ENCODE data around the gene SYNGR1.

The SYNGR1 gene

GRCh38 chr22:39383841-39384625 is 34.2 kb downstream of the SYNGR1 start:
- Mint-ChIP-seq H3K4me3 (no peak overlapping the region), H3K36me3 (ENCODE audit: low read depth) (peaks cover 1% of the 10 kb centered on the region), H3K4me1 (ENCODE audit: low read depth) (peaks cover 15% of the 10 kb centered on the region), H3K27me3 (no peaks in the 10 kb centered on the region), H3K27ac (peak overlapping the region; percentile 55), H3K9me3 (no peaks in the 10 kb centered on the region)
- no peak for DNase-seq

- no peaks in the 10 kb centered on the region for H3K9me3 Mint-ChIP-seq
- H3K36me3 Mint-ChIP-seq (ENCODE audit: low read depth), result peaks cover 1% of the 10 kb centered on the region
- H3K4me1 Mint-ChIP-seq (ENCODE audit: low read depth), result peaks cover 18% of the 10 kb centered on the region
- H3K27me3 Mint-ChIP-seq, result no peaks in the 10 kb centered on the region
- no peak overlapping the region for H3K4me3 Mint-ChIP-seq
- peak overlapping the region; percentile 55 for H3K27ac Mint-ChIP-seq
- no peak for DNase-seq
Observed at GRCh38 chr22:39384750-39385480, 35.1 kb downstream of the SYNGR1 start.

- DNase-seq, result peak; percentile 83
- Mint-ChIP-seq H3K4me3 (peak overlapping the region; percentile 80), H3K4me1 (ENCODE audit: low read depth) (peaks cover 18% of the 10 kb centered on the region), H3K27me3 (no peaks in the 10 kb centered on the region), H3K27ac (peak overlapping the region; percentile 91), H3K9me3 (no peaks in the 10 kb centered on the region), H3K36me3 (ENCODE audit: low read depth) (peaks cover 1% of the 10 kb centered on the region)
Observed at GRCh38 chr22:39388261-39389011, 38.6 kb downstream of the SYNGR1 start.

GRCh38 chr22:39389420-39389819 is 39.6 kb downstream of the SYNGR1 start:
- no peaks in the 10 kb centered on the region for H3K9me3 Mint-ChIP-seq
- no peak for DNase-seq
- no peaks in the 10 kb centered on the region for H3K27me3 Mint-ChIP-seq
- H3K4me3 Mint-ChIP-seq, result peak overlapping the region; percentile 80
- H3K4me1 Mint-ChIP-seq (ENCODE audit: low read depth), result peaks cover 18% of the 10 kb centered on the region
- peaks cover 1% of the 10 kb centered on the region for H3K36me3 Mint-ChIP-seq (ENCODE audit: low read depth)
- no peak overlapping the region for H3K27ac Mint-ChIP-seq

- DNase-seq, result no peak
- Mint-ChIP-seq H3K4me3 (no peak overlapping the region), H3K36me3 (ENCODE audit: low read depth) (no peaks in the 10 kb centered on the region), H3K4me1 (ENCODE audit: low read depth) (peaks cover 11% of the 10 kb centered on the region), H3K27me3 (no peaks in the 10 kb centered on the region), H3K9me3 (no peaks in the 10 kb centered on the region), H3K27ac (no peak overlapping the region)
Observed at GRCh38 chr22:39392341-39392948, 42.7 kb downstream of the SYNGR1 start.

GRCh38 chr22:39395936-39396796 is 46.4 kb downstream of the SYNGR1 start:
- no peak for DNase-seq
- H3K36me3 Mint-ChIP-seq (ENCODE audit: low read depth), result peaks cover 8% of the 10 kb centered on the region
- H3K4me1 Mint-ChIP-seq (ENCODE audit: low read depth), result peaks cover 12% of the 10 kb centered on the region
- no peaks in the 10 kb centered on the region for H3K9me3 Mint-ChIP-seq
- H3K27me3 Mint-ChIP-seq, result no peaks in the 10 kb centered on the region
- no peak overlapping the region for H3K27ac Mint-ChIP-seq
- no peak overlapping the region for H3K4me3 Mint-ChIP-seq

GRCh38 chr22:39396797-39397195 is 47.0 kb downstream of the SYNGR1 start:
- Mint-ChIP-seq H3K4me1 (ENCODE audit: low read depth) (peaks cover 18% of the 10 kb centered on the region), H3K27me3 (no peaks in the 10 kb centered on the region), H3K4me3 (no peak overlapping the region), H3K27ac (no peak overlapping the region), H3K9me3 (no peaks in the 10 kb centered on the region), H3K36me3 (ENCODE audit: low read depth) (peaks cover 10% of the 10 kb centered on the region)
- no peak for DNase-seq

GRCh38 chr22:39401301-39401631 is 51.5 kb downstream of the SYNGR1 start:
- Mint-ChIP-seq H3K9me3 (no peaks in the 10 kb centered on the region), H3K36me3 (ENCODE audit: low read depth) (peaks cover 39% of the 10 kb centered on the region), H3K4me3 (peak overlapping the region; percentile 91), H3K4me1 (ENCODE audit: low read depth) (peaks cover 50% of the 10 kb centered on the region), H3K27ac (peak overlapping the region; percentile 79), H3K27me3 (no peaks in the 10 kb centered on the region)
- DNase-seq, result no peak

- peaks cover 53% of the 10 kb centered on the region for H3K36me3 Mint-ChIP-seq (ENCODE audit: low read depth)
- H3K9me3 Mint-ChIP-seq, result no peaks in the 10 kb centered on the region
- no peak overlapping the region for H3K4me3 Mint-ChIP-seq
- peak overlapping the region; percentile 55 for H3K27ac Mint-ChIP-seq
- H3K27me3 Mint-ChIP-seq, result no peaks in the 10 kb centered on the region
- H3K4me1 Mint-ChIP-seq (ENCODE audit: low read depth), result peaks cover 73% of the 10 kb centered on the region
- no peak for DNase-seq
Observed at GRCh38 chr22:39405346-39406085, 55.7 kb downstream of the SYNGR1 start.

GRCh38 chr22:39408173-39408572 is 58.4 kb downstream of the SYNGR1 start:
- H3K4me3 Mint-ChIP-seq, result no peak overlapping the region
- no peaks in the 10 kb centered on the region for H3K9me3 Mint-ChIP-seq
- peaks cover 42% of the 10 kb centered on the region for H3K36me3 Mint-ChIP-seq (ENCODE audit: low read depth)
- DNase-seq, result no peak
- peaks cover 76% of the 10 kb centered on the region for H3K4me1 Mint-ChIP-seq (ENCODE audit: low read depth)
- no peak overlapping the region for H3K27ac Mint-ChIP-seq
- H3K27me3 Mint-ChIP-seq, result no peaks in the 10 kb centered on the region

- Mint-ChIP-seq H3K4me3 (no peak overlapping the region), H3K36me3 (ENCODE audit: low read depth) (peaks cover 38% of the 10 kb centered on the region), H3K27ac (peak overlapping the region; percentile 55), H3K9me3 (no peaks in the 10 kb centered on the region), H3K4me1 (ENCODE audit: low read depth) (peaks cover 79% of the 10 kb centered on the region), H3K27me3 (no peaks in the 10 kb centered on the region)
- no peak for DNase-seq
Observed at GRCh38 chr22:39408807-39409206, 59.0 kb downstream of the SYNGR1 start.

GRCh38 chr22:39409516-39410029 is 59.8 kb downstream of the SYNGR1 start:
- peaks cover 32% of the 10 kb centered on the region for H3K36me3 Mint-ChIP-seq (ENCODE audit: low read depth)
- no peak overlapping the region for H3K4me3 Mint-ChIP-seq
- no peak for DNase-seq
- no peaks in the 10 kb centered on the region for H3K9me3 Mint-ChIP-seq
- no peaks in the 10 kb centered on the region for H3K27me3 Mint-ChIP-seq
- H3K4me1 Mint-ChIP-seq (ENCODE audit: low read depth), result peaks cover 82% of the 10 kb centered on the region
- peak overlapping the region; percentile 44 for H3K27ac Mint-ChIP-seq

- Mint-ChIP-seq H3K9me3 (no peaks in the 10 kb centered on the region), H3K4me3 (no peak overlapping the region), H3K27me3 (no peaks in the 10 kb centered on the region), H3K36me3 (ENCODE audit: low read depth) (peaks cover 31% of the 10 kb centered on the region), H3K4me1 (ENCODE audit: low read depth) (peaks cover 82% of the 10 kb centered on the region), H3K27ac (no peak overlapping the region)
- no peak for DNase-seq
Observed at GRCh38 chr22:39410264-39410663, 60.5 kb downstream of the SYNGR1 start.

All from activated T-cell treated with anti-CD3 and anti-CD28 coated beads, Interleukin-2, amount 50 U/mL, for 24 hours (primary cell).